Measurements from ENCODE around the gene MYH9.

GRCh38 chr22:36237462-36238372 lies 150.1 kb downstream of the MYH9 start:
- TF ChIP-seq POLR2A (IDR thresholded peaks at IDR 0.05) = no peak
- TF ChIP-seq CTCF (IDR thresholded peaks at IDR 0.05) = no peak
- no peak for TF ChIP-seq POLR2AphosphoS5 (IDR thresholded peaks at IDR 0.05)
- no peak for TF ChIP-seq EP300 (IDR thresholded peaks at IDR 0.05)
